DMS53 (cell line): ENCODE data around the gene MAGI1.
A peak's percentile ranks its signal among the peaks of the same experiment; 100 is the strongest.
"Not testable (repeated sequence)": the region's sequence is repeated elsewhere in the genome, so short reads cannot be mapped to it uniquely, and the experiment has no call there.

ENCODE experiments used
- DNase-seq: peaks from one replicate; lab custom pipeline; 2025; lab: John Stamatoyannopoulos, UW

The MAGI1 gene

DNA sequence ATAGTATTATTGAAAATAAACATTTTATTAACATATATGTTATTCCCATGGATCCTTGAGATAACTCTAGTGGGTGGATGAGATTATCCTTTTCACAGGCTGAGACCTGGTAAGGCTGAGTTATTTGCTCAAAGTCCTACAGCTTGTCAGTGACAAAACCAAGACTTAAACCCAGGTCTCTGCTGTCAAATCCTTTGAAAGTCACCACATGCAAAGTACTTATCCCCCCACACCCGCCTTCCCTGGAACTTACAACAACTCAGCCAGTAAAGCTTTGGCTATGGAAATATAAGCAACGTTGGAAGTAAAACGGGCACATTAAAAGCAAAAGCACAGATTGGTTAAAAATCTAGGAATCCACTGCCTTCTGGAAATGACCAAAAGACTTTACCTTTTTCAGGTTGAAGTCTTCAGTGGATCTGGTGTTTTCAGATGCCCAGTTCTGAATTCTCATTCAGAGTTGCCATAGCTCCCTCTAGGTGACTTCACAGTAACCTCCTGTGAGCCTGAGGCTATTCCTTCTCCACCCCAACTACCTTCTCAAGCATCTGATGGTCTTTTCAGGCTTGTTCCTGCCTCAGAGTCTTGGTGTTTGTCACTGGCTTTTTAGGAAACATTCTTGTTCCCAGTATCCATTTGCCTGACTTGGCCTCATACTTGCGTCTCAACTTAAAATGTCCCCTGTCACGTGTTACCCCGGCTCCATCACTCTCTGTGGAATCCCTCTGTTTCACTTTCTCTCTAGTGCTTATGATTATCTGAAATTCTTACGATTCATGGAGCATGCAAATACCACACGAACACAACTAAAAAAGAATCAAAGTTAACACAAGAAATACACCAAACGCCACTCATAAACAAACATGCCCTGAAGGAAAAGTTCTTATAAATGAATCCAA, 131.2 kb downstream of the MAGI1 start:
- DNase-seq, result no peak

DNA sequence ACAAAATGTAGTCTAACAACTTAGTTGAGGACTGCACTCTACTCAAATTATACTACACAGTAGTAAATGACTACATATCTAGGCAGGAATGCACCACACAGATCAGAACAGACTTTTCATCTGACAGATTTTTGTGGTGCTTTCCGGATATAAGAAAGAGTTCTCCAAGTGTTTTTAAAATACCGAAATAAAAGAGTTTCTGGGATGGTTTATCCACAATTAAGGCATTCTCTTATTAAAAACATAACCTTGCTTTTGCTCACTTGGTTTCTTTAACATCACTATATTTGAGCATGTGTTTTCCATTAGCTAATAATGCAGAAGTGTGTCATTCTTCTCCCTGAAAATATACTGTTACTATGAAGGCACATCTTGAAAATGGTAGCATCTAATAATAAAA, 132.9 kb downstream of the MAGI1 start:
- DNase-seq, result no peak

DNA sequence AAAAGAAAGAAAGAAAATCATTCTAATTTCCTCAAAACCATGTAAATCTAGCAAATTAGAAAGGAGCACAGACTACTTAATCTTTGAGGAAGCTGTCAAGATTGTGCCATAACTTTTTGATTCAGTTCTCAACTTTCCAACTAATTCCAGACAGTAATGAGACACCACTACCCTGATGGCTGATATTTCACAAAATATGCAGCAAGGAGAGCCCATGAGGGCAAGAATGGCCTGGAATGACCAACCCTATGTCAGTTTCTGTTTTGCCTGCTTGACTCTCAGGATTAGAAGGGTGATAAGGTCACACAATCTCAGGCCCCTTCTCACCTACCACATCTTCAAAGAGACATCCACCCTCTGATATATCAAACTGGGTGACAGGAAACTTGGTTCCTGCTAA, 134.7 kb downstream of the MAGI1 start:
- no peak for DNase-seq

DNA sequence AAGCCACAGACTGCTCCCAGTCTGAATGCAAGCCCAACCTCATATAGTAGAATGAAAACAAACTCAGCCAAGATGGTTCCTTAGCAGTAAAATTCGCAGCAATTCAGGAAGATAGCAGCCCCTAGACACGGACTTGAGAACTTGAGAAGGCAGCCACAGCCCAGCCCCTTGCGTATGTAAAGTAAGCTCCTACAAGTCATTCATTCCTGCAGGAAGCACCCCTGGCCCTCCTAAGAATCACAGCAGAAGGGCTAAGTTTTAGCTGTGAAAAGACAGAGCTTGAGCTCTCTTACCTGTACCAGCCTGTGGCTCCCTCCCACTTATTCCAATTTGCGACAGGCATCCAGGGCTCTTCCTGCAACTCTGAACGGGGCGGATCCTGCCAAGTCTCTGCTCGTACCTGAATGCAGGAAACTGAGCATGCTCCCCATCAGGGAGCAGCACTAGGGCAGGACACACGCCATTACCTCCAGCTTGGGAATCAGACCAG, 136.4 kb downstream of the MAGI1 start:
- no peak for DNase-seq

DNA sequence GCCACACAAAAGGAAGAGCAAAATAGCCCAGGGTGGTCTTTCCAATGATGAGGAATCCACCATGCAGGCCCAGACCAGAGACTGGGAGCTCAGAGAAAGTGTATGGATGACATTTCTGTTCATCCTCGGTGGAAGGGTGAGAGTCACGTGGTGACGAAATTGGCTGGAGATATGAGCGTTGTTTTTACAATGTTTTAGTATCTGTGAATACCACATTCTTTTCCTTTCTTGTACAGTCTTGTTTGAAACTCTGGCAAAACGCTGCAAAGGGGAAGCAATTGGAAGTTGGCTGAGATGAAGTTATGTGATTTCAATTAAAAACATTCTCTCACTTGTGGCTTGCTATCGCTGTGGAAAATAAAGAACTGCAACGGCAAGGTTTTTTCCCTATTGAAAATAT, 137.5 kb downstream of the MAGI1 start:
- DNase-seq, result no peak

DNA sequence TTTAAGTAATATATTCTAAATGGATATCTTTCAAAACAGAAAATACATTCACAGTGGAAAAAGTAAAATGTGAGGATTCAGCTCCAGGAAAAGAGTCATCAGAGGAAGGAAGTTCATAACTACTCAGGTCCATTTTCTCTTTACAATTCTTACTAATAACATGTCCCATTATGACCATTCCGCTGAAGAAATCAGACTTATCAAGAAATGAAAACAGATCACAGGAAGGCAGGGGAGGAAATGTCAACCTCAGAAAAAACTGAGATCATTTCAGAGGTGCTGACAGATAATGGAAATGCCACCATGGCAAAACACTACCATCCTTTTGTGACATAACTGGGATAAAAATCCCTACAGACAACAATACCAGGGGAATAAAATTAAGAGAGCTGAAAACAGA, 139.5 kb downstream of the MAGI1 start:
- DNase-seq, result no peak

DNA sequence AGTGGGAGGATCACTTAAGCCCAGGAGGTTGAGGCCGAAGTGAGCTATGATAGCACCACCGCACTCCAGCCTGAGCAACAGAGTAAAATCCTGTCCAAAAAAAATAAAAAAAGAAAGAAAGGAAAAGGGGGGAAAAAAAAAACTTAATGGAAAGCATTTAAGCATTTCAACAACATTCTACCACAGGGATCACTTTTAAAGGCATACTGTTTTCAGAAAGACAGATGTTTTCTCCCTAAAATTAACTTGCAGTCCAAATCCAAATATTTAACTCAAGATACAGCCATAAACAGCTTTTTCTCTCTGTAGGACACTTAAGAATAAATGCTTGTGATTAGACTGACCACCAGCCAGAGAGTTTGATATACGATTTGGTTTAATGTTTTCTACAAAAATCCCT, 141.0 kb downstream of the MAGI1 start:
- no peak for DNase-seq

DNA sequence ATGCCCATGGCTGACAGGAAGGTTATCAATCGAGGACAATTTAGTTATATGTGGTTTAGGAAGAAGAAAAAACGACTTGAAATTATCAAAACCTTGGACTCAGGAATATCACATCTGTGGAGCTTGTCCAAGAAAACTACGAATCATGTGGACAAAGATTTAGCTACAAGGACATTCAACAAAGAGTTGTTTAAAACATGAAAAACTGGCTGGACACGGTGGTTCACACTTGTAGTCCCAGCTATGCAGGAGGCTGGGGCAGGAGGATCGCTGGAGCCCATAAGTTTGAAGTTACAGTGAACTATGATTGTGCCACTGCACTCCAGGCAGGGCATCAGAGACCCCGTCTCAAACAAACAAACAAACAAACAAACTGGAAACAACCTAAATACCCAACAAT, 142.4 kb downstream of the MAGI1 start:
- DNase-seq, result no peak

DNA sequence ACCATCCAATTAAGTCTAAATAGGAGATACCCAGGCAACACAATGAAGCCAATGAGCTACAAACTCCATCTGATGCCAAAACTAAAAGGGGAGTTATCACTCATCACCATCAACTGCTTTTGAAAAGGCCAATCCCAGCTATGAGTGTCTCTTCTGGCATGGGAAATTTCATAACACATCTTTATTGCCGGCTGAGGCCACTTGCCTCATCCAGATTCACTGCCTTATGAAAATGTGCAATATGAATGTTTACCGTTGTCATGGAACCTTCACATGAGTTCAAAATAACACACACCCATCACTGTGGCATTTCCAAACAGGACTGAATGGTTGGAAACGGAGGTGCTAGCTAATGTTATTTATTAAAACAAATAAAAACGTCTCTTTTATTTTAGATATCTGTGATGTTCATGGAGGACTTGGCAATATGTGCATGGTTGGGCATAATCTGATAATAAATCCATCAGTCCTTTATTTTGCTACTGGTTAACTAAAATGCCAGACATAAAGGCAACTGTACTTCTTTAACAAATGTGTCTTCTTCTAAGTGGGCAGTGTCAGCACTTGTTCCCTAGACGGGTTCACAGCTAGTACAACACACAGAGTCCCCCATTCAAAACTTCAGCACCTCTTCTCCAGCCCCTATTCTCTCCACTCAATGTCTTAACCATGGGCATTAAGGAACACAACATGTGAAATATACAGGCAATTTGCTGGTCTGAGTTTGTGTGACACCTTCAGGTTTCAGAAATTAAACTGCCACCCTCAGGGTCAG, 143.9 kb downstream of the MAGI1 start:
- no peak for DNase-seq

DNA sequence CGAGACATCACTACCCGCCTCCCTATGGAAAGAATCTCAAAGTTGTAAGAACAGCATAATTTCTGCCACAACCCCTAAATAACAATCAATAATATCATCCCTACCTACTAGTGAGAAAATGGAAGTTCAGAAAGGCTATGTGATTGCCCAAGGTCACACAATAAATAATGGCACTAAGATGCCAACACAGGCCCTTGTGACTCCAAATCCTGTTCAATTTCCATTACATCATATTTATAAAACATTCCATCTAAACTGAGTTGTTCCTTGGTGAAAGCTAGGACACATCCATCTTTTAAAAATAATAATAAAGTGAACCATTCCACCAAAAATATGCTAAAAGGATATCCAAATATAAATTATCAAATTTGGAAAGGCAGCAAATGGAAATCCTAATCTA, 144.6 kb downstream of the MAGI1 start:
- DNase-seq, result no peak

DNA sequence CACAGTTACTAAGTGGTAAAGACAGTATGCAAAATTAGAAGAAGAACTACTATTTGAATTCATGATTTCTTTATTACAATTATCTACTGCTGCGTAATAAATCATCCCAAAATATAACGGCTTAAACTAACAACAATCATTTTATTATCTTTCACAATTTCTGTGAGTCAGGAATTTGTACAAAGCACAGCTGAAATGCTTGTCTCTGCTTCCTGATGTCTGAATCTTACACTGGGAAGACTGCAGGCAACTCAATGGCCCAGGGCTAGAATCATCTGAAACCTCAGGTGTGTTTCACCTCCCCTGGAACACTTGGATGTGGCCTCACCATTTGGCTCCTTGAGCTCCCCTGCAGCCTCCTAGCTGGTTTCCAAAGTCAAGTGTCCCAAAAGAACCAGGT, 145.1 kb downstream of the MAGI1 start:
- DNase-seq, result no peak

DNA sequence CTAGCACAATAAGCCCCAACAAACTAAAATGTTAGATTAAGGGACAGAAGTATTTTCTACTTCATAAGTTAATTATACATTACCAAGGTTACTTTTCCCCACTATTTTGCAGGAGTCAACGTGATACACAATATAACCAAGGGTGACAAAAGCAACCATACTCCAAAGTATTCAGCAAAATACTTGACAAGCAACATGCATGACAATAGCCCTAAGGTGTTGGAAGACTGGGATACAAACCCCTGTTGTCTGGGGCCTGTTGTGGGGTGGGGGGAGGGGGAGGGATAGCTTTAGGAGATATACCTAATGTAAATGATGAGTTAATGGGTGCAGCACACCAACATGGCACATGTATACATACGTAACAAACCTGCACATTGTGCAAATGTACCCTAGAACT, 147.2 kb downstream of the MAGI1 start:
- DNase-seq, result not testable (repeated sequence)

DNA sequence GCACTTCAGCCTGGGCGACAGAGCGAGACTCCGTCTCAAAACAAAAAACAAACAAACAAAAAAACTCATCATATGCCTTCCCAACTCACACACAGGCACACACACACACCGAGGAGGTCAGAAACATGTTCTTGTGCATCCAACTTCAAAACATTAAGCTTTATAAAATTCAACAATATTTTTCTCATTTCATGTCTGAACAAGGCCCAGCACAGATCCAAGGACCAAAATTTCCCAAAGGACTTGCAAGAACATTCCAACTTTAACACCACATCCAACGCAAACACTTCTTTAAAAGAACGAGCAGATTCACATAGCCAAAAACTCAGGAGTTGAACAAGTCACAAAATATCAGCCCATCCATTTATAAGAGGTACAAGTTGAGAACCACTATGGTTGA, 148.4 kb downstream of the MAGI1 start:
- no peak for DNase-seq

DNA sequence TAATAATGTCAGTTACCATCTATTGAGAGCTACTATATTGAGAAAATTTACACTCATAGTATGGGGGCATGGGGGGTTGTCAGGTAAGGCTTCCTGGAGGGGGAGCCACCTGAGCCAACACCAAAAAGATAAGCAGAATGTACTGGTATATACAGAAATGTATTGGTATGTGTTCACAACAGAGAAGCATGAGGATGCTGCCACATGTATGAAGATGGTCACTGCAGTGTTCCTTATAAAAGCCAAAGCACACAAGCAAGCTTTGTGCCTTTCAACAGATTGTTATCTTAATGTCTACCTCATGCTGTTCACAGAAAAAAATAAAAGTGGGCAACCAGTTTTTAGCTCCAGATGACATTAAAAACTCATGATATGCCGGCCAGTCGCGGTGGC, 149.0 kb downstream of the MAGI1 start:
- DNase-seq, result no peak

DNA sequence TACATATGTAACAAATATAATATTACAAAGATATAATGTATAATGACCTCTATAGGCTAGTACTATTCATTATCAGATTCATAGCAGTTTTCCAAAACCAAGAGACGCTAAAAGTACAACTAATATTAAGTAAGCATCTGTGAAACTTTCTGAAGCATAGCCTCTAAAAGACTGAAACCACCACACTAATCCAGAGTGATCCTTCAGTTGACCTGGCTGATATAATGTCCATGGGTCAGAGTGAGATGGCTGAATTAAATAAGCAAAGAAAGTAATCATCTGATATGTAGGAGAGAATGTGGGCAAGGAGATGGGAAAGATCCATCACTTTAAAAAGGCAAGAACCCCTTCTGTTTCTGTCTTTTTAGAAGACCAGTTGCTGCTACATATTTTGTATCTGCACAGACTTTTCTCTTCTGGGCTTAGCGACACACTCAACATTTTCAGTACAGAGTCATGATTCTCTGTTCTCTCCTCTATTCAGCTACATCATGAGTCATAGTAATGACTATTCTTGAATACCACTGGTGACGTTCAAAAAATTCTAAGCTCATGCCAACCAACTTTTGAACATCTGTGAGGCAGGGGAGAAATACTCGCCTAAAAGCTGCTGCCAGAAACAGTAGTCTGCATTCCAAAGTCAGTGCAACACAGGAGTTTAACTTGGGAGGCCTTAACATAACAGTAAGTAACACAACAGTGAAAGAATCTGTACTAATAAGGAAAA, 149.6 kb downstream of the MAGI1 start:
- DNase-seq, result no peak

DNA sequence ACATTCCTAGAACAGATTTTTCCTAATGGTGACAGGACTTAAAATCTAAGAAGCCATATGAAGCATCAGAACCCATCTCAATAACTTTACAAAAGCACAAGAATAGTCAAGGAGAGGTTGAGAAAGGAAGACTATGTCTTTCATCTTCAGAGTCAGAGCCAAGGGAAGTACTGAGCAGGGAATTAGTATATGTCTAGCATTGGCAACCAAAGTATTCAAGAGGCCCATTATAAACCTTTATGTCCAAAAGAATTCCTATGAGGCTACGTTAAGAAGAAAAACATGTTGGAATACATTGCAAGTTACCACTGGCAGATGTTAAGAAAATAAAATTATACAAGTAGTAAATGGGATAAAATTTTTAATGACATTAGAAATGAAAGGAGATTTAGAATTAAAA, 150.5 kb downstream of the MAGI1 start:
- DNase-seq, result no peak

DNA sequence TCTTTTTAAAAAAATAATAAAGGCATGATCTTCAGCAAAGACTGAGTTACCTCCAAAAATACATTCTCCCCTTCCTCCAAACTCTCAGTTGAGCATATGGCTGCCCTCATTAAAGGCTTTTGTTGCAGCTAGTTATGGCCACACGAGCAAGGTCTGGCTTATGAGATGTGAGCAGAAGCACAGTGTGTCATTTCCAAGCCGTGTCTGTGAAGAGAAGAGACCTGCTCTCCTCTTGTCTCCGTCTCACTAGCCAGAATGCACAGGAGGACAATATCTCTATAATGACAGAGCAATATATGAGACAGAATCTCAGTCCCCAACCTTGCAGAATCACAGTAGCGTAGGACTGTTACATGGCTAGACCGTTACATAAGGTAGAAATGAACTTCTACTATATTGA, 152.3 kb downstream of the MAGI1 start:
- DNase-seq, result no peak

DNA sequence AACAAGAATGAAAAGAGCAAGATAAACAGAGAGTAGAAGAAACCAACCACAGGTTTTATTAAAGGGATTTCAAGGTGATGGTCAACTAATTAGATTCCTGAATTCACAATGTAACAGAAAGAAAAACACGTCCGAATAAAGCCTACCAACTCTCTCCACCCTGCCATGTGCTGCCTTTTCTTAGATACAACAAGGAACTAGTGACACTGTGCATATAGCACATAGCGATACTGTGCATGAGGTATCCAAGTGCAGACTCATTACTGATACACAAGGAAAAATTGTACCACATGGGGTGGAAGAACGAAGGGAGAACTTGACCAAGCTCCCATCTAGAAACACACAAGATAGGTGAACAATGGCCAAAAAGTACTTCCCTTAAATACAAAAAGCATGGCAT, 154.6 kb downstream of the MAGI1 start:
- DNase-seq, result peak; percentile 35

DNA sequence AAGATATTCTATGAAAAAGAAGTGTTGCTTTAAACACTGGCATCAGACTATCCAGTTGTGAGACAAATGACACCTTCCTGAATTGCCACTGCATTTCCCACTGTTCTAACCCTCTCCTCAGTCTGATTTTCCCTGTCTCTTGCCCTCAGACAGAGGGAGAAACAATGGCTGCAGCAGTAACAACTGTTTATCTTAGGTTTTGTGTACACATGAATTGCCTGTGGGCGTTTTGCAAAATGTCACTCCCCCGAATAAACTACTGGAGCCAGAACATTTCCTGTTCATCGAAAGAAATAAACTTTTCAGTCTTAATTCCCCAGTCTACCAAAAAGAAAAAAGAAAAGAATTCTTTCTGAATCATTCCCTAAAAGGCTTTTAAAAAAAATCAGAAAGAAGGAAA, 155.1 kb downstream of the MAGI1 start:
- DNase-seq, result peak; percentile 57

DNA sequence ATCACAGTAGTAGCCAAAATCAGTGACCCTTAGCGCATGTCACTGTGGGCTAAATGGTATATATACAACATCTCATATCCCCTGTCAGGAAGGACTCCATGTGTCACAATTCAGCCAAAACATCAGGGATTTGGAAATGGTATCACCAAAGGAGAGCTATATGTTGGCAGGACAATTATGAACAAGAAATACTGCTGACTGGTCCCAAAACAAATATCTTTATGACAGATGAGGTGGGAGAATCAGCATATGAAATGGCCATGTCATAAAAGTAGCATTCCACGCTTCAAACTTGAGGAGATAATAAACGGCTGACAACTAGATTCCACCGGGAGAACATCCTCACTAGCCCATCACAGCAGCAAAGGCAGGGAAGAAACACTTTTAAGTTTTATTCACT, 158.4 kb downstream of the MAGI1 start:
- no peak for DNase-seq

DNA sequence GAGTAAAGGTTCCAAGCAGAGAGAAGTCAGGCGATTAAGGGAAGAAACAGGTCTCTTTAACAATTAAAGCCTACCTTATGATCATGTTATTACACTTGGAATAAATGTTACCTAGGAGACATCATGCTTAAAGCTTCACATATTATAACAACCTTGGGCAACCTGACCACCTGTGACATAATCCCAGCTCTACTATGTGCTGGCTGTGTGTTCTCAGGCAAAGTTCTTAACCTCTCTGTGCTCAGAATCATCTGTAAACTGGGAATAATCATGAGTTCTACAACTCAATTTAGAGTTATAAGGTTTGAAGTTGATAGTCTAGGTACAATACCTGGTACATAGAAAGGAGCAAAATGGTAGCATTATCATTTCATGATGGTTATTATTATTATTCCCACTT, 159.3 kb downstream of the MAGI1 start:
- DNase-seq, result no peak

DNA sequence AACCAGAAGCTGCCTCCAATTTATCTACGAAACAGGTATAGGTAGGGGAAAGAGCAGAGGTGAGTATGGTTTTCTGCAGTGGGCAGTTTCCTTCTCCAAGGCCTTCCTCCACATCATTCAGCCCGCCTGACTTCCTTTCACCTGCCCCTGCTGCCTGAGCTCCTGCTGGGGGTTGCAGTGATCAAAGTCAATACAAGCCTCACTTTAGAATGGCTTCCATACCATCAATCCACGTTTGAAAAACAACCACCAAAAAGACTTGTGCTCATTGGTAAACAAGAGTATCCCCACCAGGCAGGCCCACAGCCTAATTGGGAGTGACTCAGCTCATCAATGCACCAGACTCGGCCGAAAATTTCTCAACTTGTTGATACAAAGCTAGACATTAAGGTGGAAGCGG, 159.9 kb downstream of the MAGI1 start:
- no peak for DNase-seq

DNA sequence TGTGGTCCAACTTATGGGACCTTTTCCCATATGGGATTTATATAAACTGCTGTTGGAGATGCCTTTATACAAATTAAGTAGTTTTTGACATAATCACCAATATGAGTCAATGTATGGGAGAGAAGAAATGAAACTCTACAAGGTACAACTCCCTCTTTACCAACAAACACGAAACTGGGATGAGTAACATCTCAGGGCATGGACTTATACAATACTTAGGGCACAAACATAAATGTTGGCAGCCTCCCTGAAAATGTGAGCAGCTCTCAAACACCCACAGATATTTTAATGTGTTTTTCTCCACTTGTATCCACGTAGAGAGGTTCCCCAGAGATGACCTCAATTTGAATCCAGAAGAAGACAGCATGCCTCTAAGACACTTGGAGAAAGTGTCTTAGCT, 161.6 kb downstream of the MAGI1 start:
- no peak for DNase-seq
